Vagina (tissue), 2 donors: ENCODE measurements around the gene PCDHB13. TPM values are rescaled to one million over a fixed set of nuclear protein-coding genes. Genes with fewer than 3 reads are reported as not detected.
"Not testable (repeated sequence)": the region's sequence is repeated elsewhere in the genome, so short reads cannot be mapped to it uniquely, and the experiment has no call there.

Experiments
- DNase-seq, 2 donors: peaks; one replicate each; pipeline ENCODE4 v3.0.0-alpha.2; 2017; ENCODE audit errors: extremely low spot score in 2 of 2
- H3K27ac ChIP-seq: fragments of 200-600 bp; sonication (generic); one replicate; pipeline ENCODE4 v1.5.1; 2019
- H3K27me3 ChIP-seq: fragments of 200-600 bp; sonication (generic); one replicate; pipeline ENCODE4 v1.5.1; 2019
- H3K36me3 ChIP-seq, 2 donors: fragments of 200-600 bp; sonication (generic); one replicate each; pipeline ENCODE4 v1.5.1; 2017 to 2019
- H3K4me1 ChIP-seq: fragments of 200-600 bp; sonication (generic); one replicate; pipeline ENCODE4 v1.5.1; 2019
- H3K4me3 ChIP-seq, 2 donors: fragments of 200-600 bp; sonication (generic); 1 replicate in 1 of 2; 2 replicates in 1 of 2; pipeline ENCODE4 v1.5.1; 2016 to 2019
- H3K9me3 ChIP-seq: fragments of 200-600 bp; sonication (generic); one replicate; pipeline ENCODE4 v1.5.1; 2019
- POLR2A ChIP-seq, 2 donors: fragments of 450-650 bp; IDR thresholded peaks; one replicate each; pipeline ENCODE4 v1.6.1; 2017; ENCODE audit warnings: antibody characterized with exemption in 2 of 2, mild to moderate bottlenecking in 2 of 2, moderate library complexity in 2 of 2
- POLR2AphosphoS5 ChIP-seq, 2 donors: sonication (generic); formaldehyde crosslinking; IDR thresholded peaks; one replicate each; pipeline ENCODE4 v1.9.0; 2017; ENCODE audit warnings: antibody characterized with exemption in 2 of 2, mild to moderate bottlenecking in 2 of 2, low read depth in 1 of 2; ENCODE audit not compliant: insufficient read depth in 1 of 2
- intact Hi-C: fragments of 100-400 bp; cut with DNase I; formaldehyde crosslinking; loops from one replicate; pipeline ENCODE4 v1.15.1; 2023
- total RNA-seq: library from RNA; depleted of rRNA; stranded (reverse); fragments of >200 nt; gene quantifications from one replicate; pipeline ENCODE4 v1.2.3, GENCODE V29; 2016
- TF ChIP-seq, protein P1 (sequence below), 3 experiments: fragments of 450-650 bp in 2 of 3; fragments of 200-600 bp in 1 of 3; sonication (generic) in 1 of 3; IDR thresholded peaks; one replicate each; pipeline ENCODE4 v1.5.1; 2017 to 2019; ENCODE audit warnings: antibody characterized with exemption in 3 of 3, mild to moderate bottlenecking in 2 of 3, moderate library complexity in 2 of 3

PCDHB13 gene
- total RNA-seq, 1 donor from 2014 or later, result 3.7 TPM

GRCh38 chr5:141234109-141234667 is 20.5 kb downstream of the PCDHB13 start:
- Histone ChIP-seq H3K4me1 (no peaks in the 10 kb centered on the region), H3K9me3 (peaks cover 71% of the 10 kb centered on the region), H3K36me3 (no peaks in the 10 kb centered on the region), H3K27me3 (no peaks in the 10 kb centered on the region), H3K4me3 (peak overlapping the region; percentile 9 to 25), H3K27ac (no peak overlapping the region)
- intact Hi-C loops, result no loop called here
- TF ChIP-seq POLR2AphosphoS5 (IDR thresholded peaks at IDR 0.05; ENCODE audit: insufficient read depth in 1 of 2, low read depth in 1 of 2) (no peak), POLR2A (IDR thresholded peaks at IDR 0.05) (no peak)
- TF ChIP-seq, protein P1, sequence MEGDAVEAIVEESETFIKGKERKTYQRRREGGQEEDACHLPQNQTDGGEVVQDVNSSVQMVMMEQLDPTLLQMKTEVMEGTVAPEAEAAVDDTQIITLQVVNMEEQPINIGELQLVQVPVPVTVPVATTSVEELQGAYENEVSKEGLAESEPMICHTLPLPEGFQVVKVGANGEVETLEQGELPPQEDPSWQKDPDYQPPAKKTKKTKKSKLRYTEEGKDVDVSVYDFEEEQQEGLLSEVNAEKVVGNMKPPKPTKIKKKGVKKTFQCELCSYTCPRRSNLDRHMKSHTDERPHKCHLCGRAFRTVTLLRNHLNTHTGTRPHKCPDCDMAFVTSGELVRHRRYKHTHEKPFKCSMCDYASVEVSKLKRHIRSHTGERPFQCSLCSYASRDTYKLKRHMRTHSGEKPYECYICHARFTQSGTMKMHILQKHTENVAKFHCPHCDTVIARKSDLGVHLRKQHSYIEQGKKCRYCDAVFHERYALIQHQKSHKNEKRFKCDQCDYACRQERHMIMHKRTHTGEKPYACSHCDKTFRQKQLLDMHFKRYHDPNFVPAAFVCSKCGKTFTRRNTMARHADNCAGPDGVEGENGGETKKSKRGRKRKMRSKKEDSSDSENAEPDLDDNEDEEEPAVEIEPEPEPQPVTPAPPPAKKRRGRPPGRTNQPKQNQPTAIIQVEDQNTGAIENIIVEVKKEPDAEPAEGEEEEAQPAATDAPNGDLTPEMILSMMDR (IDR thresholded peaks at IDR 0.05), result no peak
- DNase-seq, result no peak

DNA sequence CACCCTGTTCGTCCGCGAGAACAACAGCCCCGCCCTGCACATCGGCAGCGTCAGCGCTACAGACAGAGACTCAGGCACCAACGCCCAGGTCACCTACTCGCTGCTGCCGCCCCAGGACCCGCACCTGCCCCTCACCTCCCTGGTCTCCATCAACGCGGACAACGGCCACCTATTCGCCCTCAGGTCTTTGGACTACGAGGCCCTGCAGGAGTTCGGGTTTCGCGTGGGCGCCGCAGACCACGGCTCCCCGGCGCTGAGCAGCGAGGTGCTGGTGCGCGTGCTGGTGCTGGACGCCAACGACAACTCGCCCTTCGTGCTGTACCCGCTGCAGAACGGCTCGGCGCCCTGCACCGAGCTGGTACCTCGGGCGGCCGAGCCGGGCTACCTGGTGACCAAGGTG is 22.2 kb downstream of the PCDHB13 start:
- H3K36me3 ChIP-seq, DNase-seq, H3K27ac ChIP-seq, H3K27me3 ChIP-seq, H3K4me3 ChIP-seq, H3K4me1 ChIP-seq, intact Hi-C loops: not testable (repeated sequence)
- H3K9me3 ChIP-seq, result peaks cover 84% of the 10 kb centered on the region

GRCh38 chr5:141236516-141237313 is 23.0 kb downstream of the PCDHB13 start:
- Histone ChIP-seq H3K36me3 (no peaks in the 10 kb centered on the region), H3K4me1 (no peaks in the 10 kb centered on the region), H3K27me3 (no peaks in the 10 kb centered on the region), H3K27ac (no peak overlapping the region), H3K9me3 (peaks cover 88% of the 10 kb centered on the region), H3K4me3 (no peak overlapping the region)
- DNase-seq, result no peak
- intact Hi-C loops, result no loop called here
- TF ChIP-seq POLR2A (IDR thresholded peaks at IDR 0.05) (no peak), POLR2AphosphoS5 (IDR thresholded peaks at IDR 0.05; ENCODE audit: insufficient read depth in 1 of 2, low read depth in 1 of 2) (no peak)
- TF ChIP-seq, protein P1 (IDR thresholded peaks at IDR 0.05), result no peak

DNA sequence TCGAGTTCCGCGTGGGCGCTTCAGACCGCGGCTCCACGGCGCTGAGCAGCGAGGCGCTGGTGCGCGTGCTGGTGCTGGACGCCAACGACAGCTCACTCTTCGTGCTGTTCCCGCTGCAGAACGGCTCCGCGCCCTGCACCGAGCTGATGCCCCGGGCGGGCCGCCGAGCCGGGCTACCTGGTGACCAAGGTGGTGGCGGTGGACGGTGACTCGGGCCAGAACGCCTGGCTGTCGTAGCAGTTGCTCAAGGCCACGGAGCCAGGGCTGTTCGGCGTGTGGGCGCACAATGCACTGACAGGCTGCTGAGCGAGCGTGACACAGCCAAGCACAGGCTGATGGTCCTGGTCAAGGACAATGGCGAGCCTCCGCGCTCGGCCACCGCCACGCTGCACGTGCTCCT is 27.8 kb downstream of the PCDHB13 start:
- intact Hi-C loops, result no loop called here
- H3K9me3 ChIP-seq, result peaks cover 80% of the 10 kb centered on the region
- H3K36me3 ChIP-seq, result no peaks in the 10 kb centered on the region
- DNase-seq, result no peak
- no peak overlapping the region for H3K27ac ChIP-seq
- TF ChIP-seq POLR2A (IDR thresholded peaks at IDR 0.05) (no peak), POLR2AphosphoS5 (IDR thresholded peaks at IDR 0.05; ENCODE audit: insufficient read depth in 1 of 2, low read depth in 1 of 2) (no peak)
- TF ChIP-seq, protein P1 (IDR thresholded peaks at IDR 0.05), result no peak
- H3K4me1 ChIP-seq, result no peaks in the 10 kb centered on the region
- no peak overlapping the region for H3K4me3 ChIP-seq
- H3K27me3 ChIP-seq, result no peaks in the 10 kb centered on the region

GRCh38 chr5:141245250-141245717 is 31.6 kb downstream of the PCDHB13 start, which contains the start of gene PCDHB15:
Gene PCDHB15, plus strand, starts transcription at chr5:141245395. Its CDS starts 184 bp downstream, at chr5:141245579.
- Histone ChIP-seq H3K27ac (no peak within 1 kb of the TSS), H3K36me3 (peaks cover 0 to 4% of the 10 kb centered on the region in 2 donors), H3K27me3 (no peaks in the 10 kb centered on the region), H3K9me3 (peaks cover 81% of the 10 kb centered on the region), H3K4me3 (peak within 1 kb of the TSS; percentile 24 to 28), H3K4me1 (no peaks in the 10 kb centered on the region)
- intact Hi-C loops, result no loop called here
- no peak for DNase-seq
- TF ChIP-seq POLR2A (IDR thresholded peaks at IDR 0.05) (no peak), POLR2AphosphoS5 (IDR thresholded peaks at IDR 0.05; ENCODE audit: insufficient read depth in 1 of 2, low read depth in 1 of 2) (no peak)
- TF ChIP-seq, protein P1 (IDR thresholded peaks at IDR 0.05), result no peak

DNA sequence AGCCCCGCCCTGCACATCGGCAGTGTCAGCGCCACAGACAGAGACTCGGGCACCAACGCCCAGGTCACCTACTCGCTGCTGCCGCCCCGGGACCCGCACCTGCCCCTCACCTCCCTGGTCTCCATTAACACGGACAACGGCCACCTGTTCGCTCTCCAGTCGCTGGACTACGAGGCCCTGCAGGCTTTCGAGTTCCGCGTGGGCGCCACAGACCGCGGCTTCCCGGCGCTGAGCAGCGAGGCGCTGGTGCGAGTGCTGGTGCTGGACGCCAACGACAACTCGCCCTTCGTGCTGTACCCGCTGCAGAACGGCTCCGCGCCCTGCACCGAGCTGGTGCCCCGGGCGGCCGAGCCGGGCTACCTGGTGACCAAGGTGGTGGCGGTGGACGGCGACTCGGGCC is 33.3 kb downstream of the PCDHB13 start:
- DNase-seq, H3K4me3 ChIP-seq, H3K27me3 ChIP-seq, H3K4me1 ChIP-seq, H3K36me3 ChIP-seq, intact Hi-C loops, H3K27ac ChIP-seq: not testable (repeated sequence)
- H3K9me3 ChIP-seq, result peaks cover 70% of the 10 kb centered on the region

GRCh38 chr5:141247434-141247833 is 33.7 kb downstream of the PCDHB13 start:
- DNase-seq, H3K4me3 ChIP-seq, H3K27ac ChIP-seq, H3K27me3 ChIP-seq, H3K36me3 ChIP-seq, H3K4me1 ChIP-seq, intact Hi-C loops: not testable (repeated sequence)
- H3K9me3 ChIP-seq, result peaks cover 68% of the 10 kb centered on the region
